Right lobe of liver (tissue), 4 donors: ENCODE measurements around the gene RAB30.

ENCODE experiments used
- POLR2A ChIP-seq: fragments of 450-650 bp; IDR thresholded peaks from one replicate; pipeline ENCODE4 v1.6.1; 2017; ENCODE audit warnings: antibody characterized with exemption, mild to moderate bottlenecking
- TF ChIP-seq, protein P1 (sequence below), 4 donors: fragments of 200-600 bp in 3 of 4; fragments of 450-650 bp in 1 of 4; IDR thresholded peaks; one replicate each; pipeline versions ENCODE4 v1.5.1 to v1.8.0; 2016 to 2022; ENCODE audit warnings: antibody characterized with exemption in 4 of 4, mild to moderate bottlenecking in 2 of 4
- donor health status: DM: no; HTN: no; CAD: no.
- donor health status: DM: no; HTN: no; CAD: no.
- donor health status: DM: no; HTN: yes; CAD: no.

DNA sequence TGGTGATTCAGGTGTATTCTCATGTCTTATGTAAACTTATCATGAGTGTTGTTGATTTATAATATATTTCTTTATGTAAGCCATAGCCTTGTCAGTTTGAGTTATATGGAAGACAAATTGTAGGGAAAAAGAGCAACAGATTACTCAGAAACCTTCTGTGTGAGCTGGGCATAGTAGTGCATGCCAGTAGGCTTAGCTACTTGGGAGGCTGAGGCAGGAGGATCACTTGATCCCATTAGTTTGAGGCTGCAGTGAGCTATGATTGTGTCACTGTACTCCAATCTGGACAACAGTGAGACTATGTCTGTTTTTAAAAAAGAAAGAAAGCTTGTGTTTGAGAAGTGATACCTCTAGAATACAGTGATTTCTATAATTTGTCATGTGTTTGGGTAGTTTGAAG, 2.2 kb upstream of the RAB30 start:
- TF ChIP-seq, protein P1, sequence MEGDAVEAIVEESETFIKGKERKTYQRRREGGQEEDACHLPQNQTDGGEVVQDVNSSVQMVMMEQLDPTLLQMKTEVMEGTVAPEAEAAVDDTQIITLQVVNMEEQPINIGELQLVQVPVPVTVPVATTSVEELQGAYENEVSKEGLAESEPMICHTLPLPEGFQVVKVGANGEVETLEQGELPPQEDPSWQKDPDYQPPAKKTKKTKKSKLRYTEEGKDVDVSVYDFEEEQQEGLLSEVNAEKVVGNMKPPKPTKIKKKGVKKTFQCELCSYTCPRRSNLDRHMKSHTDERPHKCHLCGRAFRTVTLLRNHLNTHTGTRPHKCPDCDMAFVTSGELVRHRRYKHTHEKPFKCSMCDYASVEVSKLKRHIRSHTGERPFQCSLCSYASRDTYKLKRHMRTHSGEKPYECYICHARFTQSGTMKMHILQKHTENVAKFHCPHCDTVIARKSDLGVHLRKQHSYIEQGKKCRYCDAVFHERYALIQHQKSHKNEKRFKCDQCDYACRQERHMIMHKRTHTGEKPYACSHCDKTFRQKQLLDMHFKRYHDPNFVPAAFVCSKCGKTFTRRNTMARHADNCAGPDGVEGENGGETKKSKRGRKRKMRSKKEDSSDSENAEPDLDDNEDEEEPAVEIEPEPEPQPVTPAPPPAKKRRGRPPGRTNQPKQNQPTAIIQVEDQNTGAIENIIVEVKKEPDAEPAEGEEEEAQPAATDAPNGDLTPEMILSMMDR (IDR thresholded peaks at IDR 0.05), result no peak
- TF ChIP-seq POLR2A, result no peak
